Activated naive CD4-positive, alpha-beta T cell treated with anti-CD3 and anti-CD28 coated beads, Interleukin-2, amount 10 ng/mL, durations not matched to agents 7 days and 5 days (primary cell): ENCODE data around the gene HDAC6.
"Not testable (repeated sequence)": the region's sequence is repeated elsewhere in the genome, so short reads cannot be mapped to it uniquely, and the experiment has no call there.

Experiments used
- CTCF ChIA-PET: fragments of 350-600 bp; sonication (Branson Sonifier 250); formaldehyde crosslinking; loops from one replicate; lab custom pipeline; 2021; ENCODE audit warnings: antibody characterized with exemption; lab: Charles Lee
- DNase-seq: peaks from one replicate; pipeline ENCODE4 v3.0.0-alpha.2; 2020
- H3K27ac Mint-ChIP-seq: one replicate; pipeline ENCODE4 v1.8.0; 2021; ENCODE audit warnings: mild to moderate bottlenecking, moderate library complexity, mixed read lengths
- H3K27me3 Mint-ChIP-seq: one replicate; pipeline ENCODE4 v1.8.0; 2021; ENCODE audit warnings: mild to moderate bottlenecking, mixed read lengths
- H3K36me3 Mint-ChIP-seq: one replicate; pipeline ENCODE4 v1.8.0; 2021; ENCODE audit warnings: mixed read lengths
- H3K4me1 Mint-ChIP-seq: one replicate; pipeline ENCODE4 v1.8.0; 2021; ENCODE audit warnings: mixed read lengths
- H3K4me3 Mint-ChIP-seq: one replicate; pipeline ENCODE4 v1.8.0; 2021; ENCODE audit warnings: mild to moderate bottlenecking, moderate library complexity, mixed read lengths
- H3K9me3 Mint-ChIP-seq: one replicate; pipeline ENCODE4 v1.8.0; 2021; ENCODE audit warnings: mixed read lengths

The HDAC6 gene

GRCh38 chrX:48854121-48854804 is 52.4 kb downstream of the HDAC6 start:
- H3K4me3 Mint-ChIP-seq, H3K9me3 Mint-ChIP-seq, H3K4me1 Mint-ChIP-seq, DNase-seq, CTCF ChIA-PET, H3K27ac Mint-ChIP-seq, H3K36me3 Mint-ChIP-seq: not testable (repeated sequence)
- peaks cover 29% of the 10 kb centered on the region for H3K27me3 Mint-ChIP-seq

GRCh38 chrX:48854898-48855297 is 53.0 kb downstream of the HDAC6 start:
- Mint-ChIP-seq H3K36me3 (no peaks in the 10 kb centered on the region), H3K9me3 (no peaks in the 10 kb centered on the region), H3K4me3 (no peak overlapping the region), H3K27me3 (peaks cover 29% of the 10 kb centered on the region), H3K27ac (no peak overlapping the region), H3K4me1 (peaks cover 4% of the 10 kb centered on the region)
- DNase-seq, result peak; percentile 43
- CTCF ChIA-PET, result no interaction called here

GRCh38 chrX:48864210-48864609 is 62.3 kb downstream of the HDAC6 start:
- Mint-ChIP-seq H3K4me1 (no peaks in the 10 kb centered on the region), H3K27ac (no peak overlapping the region), H3K27me3 (peaks cover 19% of the 10 kb centered on the region), H3K4me3 (no peak overlapping the region), H3K9me3 (no peaks in the 10 kb centered on the region), H3K36me3 (no peaks in the 10 kb centered on the region)
- DNase-seq, result no peak
- CTCF ChIA-PET, result interaction anchor here (1.2 kb wide), 1 partner anchor 216 kb away, joined by 3 read pairs; no protein-coding TSS in a partner anchor

- H3K4me3 Mint-ChIP-seq, H3K36me3 Mint-ChIP-seq, H3K9me3 Mint-ChIP-seq, DNase-seq, H3K4me1 Mint-ChIP-seq, H3K27ac Mint-ChIP-seq, CTCF ChIA-PET: not testable (repeated sequence)
- H3K27me3 Mint-ChIP-seq, result peaks cover 18% of the 10 kb centered on the region
These were observed 70.2 kb downstream of the HDAC6 start for GRCh38 chrX:48872017-48872416.
